Stimulated activated CD8-positive, alpha-beta memory T cell treated with anti-CD3 and anti-CD28 coated beads, Interleukin-7, amount 100 ng/mL, for 4 hours (primary cell): ENCODE measurements around the gene SPTSSB.
A peak's percentile ranks its signal among the peaks of the same experiment; 100 is the strongest.

Experiments
- DNase-seq, 2 donors: peaks; one replicate each; pipeline ENCODE4 v3.0.0-alpha.2; 2020; ENCODE audit warnings: low read depth in 2 of 2

Gene SPTSSB, protein sequence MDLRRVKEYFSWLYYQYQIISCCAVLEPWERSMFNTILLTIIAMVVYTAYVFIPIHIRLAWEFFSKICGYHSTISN

DNA sequence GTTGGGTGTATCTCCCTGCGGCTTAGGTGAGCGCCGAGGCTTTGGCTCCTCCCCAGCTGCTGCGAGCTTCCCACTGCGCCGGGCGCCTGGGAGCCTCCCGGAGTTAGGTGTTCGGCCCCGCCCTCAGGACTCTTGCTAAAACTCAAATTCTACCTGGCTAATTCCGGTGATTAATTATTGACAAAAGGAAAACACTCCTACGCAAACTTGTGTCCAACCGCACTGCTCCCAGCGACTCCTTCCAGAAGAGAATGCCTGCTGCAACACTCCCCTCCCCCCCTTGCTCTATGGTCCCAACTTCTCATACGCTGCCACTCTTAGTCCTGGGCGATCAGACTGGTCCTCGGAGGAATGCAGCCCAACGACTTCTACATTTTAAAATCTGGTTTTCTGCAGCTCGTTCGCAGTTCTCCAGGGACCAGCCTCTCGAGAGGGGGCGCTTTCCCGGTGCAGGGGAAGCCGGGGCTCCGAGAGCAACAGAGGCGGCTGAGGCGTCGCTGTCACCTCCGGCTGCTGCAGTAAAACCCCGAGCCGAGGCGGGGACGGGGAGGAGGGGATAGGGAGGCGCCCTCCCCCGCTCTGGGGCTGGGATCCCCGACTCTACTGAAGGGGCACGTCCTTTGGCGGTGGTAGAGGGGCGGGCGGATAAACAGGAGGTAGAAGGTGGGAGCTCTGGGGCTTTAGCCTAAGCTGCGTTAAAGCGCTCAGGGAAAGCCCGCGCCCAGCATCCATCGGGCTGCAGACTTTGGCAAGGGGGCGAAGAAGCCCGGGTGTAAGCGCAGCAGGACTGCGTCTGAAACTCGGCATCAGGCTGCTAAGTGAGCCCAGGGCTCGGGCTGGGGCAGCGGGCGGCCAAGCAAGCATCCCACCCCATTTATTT, at the start of gene SPTSSB:
Gene SPTSSB (minus strand): TSS at position 77 of the 880 bp plus-strand sequence. CDS start 25,194 bp downstream, outside the sequence.
- peak in 1 of 2 donors; percentile 52 for DNase-seq

DNA sequence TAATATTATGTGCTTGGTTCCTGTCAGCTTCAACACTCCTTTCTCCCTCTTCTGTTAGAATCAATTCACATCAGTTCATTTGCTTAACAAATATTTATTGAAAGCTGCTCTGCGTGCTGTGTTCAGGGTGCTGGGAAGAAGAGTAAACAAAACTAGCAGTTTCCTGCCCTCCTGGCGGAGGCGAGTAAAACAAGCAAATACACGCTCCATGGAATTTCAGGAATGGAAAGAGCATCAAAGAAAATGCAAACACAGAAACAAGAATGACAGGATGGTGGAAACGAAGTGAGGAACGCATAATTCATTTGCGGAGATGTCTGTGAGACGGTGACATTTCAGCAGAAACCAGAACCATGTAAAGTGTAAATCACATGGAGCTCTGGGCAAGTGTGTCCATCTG, 49.4 kb upstream of the SPTSSB start:
- DNase-seq, result no peak

DNA sequence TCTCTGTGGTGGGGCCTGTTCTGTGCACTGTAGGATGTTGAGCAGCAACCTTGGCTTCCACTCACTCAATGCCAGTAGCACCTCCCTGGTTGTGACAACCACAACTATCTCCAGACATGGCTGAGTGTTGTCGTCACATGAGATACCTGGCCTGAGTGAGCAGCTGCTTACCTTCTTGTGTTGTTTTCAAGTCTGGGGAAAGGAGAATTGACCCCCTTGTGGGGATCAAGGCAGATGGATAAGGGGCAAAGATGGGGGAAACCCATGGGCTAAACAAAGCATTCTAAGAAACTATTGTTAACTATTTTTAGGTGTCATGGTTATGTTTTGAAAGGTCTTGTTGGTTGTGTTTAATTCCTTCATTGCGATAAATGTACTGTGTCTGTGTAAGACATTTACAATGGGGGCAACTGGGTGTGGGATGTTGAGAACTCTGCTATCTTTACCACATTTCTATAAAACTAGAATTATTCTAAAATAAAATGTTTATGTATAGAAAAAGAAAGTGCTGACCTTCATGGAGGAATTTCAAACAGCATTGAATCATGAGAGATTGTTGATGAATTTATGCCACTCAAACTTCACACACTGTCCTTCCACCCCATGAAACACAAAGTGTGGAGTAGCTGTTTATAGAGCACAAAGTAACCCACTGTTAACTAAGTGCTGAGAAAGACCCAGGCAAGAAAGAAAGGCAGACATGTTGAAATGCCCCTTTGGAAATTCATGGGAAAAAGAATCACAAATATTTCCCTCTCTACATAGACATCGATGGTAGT, 48.4 kb upstream of the SPTSSB start:
- no peak for DNase-seq

DNA sequence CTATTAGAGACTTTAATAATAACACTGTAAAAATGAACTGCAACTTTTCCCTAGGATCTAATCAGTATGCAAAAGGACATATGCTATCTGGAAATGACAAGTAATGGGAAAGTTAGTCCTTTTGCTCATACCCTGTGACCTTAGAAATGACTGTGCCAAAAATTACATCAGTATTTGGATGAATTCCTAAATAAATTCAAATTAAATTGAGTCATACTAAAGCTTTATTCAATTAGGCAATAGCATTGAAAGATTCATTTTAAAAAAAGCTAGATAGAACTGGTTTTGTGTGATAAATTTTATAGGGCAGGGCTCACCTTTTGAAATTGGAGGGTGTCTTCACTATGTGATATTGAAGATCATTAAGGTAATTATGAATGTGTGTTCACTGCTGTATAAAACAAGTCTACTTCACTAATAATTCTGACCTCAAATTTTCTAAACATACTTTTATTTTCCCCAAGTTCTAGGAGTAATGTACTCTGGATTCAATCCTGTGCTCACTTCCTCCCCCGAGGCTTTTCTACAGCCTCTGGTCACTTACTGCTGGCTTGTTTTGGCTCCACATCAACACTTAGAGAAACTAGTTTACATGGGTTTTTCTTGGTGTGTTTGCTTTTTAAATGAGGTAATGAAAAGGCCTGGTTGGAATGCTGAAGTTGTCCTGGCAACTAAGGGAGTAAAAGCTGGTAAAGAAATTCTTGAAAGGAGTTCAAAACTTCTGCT, 44.4 kb upstream of the SPTSSB start:
- no peak for DNase-seq

DNA sequence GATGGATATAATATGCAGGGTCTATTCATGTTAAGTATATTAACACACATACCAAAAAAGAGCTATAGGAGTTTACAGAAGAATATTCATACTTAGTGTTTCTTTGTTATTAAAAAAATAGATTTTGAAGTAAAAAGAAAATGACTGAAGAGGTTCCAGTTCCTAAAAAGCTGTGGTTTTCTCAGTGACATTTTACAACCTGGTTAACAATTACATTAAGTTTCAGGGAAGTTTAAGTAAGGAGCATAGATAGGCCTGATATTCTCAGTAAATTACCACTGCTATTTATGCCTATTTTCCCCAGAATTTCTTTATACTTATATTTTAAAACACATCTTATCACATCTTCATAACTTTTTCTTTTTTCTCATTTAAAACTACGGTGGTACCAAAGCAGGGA, 43.6 kb upstream of the SPTSSB start:
- no peak for DNase-seq

DNA sequence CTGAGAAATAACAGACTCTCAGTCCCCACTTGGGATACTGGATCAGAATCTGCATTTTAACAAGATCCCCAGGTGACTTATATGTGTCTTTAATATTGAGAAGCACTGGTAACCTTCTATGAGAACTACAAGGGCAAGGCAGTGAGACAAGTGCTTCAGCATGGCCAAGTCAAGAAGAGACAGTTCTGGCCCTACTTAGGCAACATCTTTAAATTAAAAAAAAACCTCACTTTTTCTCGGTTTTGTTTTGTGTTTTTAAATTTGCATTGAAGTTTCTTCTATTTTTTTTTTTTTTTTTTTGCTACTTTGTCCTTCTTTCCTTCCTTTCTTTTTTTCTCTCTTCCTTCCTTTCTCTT, 42.5 kb upstream of the SPTSSB start:
- DNase-seq, result no peak

DNA sequence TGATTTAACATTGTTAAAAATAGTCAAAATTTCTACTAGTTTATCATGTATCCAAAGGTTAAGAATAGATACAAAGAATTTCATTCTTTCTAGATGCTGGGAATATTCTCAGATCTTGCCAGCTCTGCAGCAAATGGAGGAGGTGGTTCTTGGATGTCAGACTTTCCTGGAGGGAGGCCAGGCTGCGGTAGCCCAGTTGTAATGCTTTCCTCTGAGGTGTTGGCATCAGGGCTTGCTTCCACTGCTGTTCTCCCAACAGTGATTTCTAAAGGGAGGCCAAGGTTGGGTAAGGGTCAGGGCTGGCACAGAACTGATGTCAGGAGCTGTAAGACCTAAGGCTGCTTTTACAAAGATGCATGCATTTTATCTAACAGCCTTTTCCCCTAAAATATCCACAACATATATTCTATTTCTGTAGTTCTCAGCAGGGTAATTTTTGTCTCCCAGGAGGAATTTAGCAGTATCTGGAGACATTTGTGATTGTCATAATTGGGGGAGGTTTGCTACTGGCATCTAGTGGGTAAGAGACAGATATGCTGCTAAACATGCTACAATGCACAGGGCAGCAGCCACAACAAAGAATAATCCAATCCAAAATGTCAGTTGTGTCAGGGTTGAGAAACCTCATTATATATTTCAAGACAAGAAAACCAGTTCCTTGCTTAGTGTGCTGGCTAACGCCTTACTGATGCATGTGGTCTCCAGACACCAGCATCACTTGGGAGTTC, 42.0 kb upstream of the SPTSSB start:
- no peak for DNase-seq

DNA sequence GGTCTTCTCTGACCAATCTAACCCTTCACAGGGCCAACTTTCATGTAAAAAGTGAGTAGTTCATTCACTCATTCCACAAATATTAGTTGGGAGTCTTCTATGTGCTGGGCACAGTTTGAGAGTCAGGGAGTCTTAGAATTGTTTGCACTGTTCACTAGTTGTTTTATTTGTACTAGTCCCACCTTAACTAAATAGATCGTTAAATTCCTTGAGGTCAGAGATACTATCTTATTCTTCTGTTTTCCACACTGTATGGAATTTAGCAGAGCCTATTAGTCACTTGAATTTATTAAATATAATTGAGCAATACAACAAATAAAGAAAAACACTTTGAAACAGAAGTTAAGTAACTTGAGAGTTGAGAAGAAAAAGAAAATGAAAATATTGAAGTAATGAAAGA, 40.8 kb upstream of the SPTSSB start:
- DNase-seq, result no peak

DNA sequence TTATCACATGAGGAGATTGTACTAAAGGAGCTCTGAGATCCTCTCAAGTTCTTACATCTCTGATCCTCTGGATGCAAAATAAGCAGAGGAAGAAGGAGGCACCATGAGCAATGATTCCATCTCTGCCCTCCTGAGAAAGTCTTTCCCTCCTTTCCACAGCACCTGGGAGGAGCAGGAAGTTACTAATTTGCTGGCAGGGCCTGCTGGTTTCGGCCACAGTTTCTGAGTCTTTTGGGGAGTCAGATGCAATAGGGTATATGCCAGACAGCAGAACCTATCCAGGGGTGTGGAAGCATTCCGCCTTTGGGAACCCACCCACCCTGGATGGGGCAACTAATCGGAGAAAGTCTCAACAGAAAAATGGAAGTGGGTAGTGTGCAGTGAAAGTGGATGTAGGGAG, 38.5 kb upstream of the SPTSSB start:
- DNase-seq, result no peak

DNA sequence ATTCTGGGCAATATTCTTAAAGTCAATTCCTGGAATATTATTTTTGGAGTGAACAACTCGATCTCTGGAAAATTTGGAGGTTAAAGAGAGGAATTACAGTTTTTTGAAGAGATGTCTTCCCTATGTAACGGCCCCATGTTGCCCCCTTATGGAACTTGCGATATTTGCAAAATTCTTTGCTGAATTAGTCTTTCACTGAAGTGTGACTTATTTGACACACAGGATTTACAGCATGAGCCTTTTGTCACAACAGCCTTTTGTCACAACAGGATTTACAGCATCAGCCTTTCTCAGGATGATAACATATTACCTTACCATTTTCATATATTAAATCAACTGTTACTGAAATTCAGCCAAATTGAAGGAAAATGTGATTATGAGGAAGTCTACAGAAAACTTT, 37.8 kb upstream of the SPTSSB start:
- DNase-seq, result peak in 1 of 2 donors; percentile 11

DNA sequence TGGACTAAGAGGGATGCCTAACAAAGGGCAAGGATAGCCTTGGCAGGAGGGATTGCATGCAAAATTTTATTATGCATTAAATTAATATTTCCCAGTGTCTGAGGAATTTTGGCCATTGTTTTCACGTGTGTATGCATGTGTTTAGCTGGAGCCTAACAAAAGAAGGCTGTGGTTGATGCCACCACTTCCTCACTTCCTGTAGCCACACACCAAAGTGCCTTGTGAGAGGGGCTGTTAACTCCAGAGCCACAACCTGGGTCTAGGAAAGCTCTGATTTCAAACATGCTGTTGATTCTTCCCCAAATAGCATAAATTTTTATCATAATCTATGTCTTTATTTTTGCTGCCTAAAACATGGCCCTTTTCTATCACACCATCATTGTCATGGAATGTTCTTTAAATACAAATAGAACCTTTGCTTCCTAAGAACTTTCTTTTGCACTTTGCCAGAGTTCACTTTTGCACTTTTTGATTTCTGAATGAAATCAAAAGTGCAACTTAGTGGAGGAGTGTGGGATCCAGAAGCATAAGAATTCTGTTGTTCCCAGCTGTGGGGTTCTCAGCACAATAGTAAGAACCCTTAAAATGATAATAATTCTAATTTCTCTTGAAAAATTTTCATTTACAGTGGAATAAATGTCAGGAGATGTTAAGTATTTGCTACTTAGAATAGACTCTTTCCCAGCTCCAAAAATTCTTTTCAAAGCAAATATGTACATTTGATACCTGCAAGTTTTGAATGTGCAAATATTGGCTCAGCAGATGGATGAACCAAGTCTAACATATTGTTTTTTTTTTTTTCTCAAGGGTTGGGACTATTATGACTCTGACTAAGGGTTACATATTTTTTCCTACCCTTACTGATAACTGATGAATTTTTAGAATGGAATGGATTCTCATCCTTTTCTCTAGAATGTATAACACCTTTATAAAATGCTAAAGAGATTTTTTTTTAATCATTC, 35.6 kb upstream of the SPTSSB start:
- no peak for DNase-seq

DNA sequence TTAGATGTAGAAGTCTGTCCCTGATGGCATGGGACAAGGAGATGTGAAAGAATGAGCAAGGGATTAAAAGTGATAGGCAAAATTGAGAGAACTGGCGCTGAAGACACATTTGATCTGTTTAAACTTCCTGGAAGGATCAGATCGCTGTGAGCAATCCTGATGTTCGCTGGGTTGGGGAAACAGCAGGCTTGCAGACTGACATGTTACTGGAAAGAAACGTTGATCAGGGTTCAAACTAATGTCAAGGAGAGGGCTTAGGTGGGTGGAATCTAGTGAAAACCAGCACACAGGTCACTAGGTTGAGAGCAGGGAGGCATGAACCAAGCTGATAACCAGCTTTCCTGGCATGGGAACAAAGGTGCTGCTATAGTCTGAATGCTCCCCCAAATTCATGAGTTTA, 34.5 kb upstream of the SPTSSB start:
- no peak for DNase-seq

DNA sequence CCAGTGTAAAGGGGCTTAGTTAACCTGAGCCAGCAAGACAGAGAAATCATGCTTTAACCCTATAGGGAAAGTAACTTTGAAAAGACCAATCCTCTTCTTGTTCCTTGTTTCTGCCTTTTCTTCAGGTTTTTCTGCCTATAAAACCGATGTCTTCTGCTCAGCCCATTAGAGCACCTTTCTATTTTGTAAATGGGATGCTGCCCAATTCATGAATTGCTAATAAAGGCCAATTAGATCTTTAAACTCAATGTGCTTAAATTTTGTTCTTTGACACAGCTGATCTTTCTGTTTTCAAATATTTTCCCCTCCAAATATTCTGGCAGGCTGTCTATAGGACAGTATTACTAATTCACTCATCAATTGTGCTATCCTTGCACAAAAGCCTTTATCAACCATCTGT, 33.8 kb upstream of the SPTSSB start:
- no peak for DNase-seq

DNA sequence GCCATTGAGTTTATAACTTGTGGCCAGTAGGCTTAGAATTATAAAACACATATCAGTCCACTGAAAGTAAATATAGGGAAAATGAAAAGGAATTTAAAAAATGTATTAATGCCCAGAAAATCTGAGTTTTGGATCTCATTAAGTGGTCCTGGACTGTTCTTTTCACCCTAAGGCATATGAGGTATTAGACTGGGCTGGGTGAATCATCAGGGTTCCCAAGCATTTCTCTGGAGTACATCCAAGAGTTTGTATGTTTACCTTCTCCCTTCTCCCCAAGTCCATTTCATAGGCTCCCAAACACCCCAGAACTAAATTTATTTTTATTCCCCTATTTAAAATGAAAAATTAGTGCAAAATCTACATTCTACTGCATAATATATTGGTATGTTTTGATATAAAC, 31.9 kb upstream of the SPTSSB start:
- DNase-seq, result no peak

DNA sequence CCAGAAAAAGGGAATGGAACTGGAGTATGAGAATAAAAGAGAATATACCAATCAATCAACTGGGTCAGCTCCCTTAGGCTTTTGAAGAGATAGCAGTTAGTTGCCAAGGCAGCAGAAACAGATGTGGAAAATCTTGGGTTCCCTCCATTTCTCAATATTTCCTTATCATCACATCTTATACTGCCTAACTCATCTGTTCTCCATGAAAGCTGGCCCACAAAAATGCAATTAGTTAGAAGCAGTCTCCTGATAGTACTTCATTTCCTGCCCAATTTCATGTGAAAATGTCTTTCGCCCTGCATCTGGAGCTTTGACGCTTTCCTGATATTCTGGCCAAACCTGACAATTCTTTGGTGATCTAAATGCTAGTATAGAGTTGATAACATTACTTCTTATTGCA, 30.1 kb upstream of the SPTSSB start:
- DNase-seq, result no peak

DNA sequence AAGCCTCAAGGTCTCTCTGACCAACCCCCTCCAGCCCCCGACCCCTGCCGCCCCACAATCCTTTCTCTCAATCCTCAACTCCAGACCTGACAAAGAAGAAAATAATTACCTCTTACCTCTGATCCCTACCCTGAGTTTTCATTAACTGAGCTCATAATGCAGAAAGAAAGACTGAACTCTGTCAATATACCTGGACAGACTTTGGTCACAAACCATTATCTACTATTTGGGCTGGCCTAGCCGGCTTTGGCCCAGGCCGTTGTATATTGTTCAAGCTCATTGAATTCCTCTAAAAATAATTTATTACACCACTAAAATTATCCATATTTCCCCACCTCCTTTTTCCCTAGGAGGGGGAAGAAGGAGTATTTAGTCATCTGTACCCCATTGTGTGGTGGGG, 29.3 kb upstream of the SPTSSB start:
- DNase-seq, result no peak

DNA sequence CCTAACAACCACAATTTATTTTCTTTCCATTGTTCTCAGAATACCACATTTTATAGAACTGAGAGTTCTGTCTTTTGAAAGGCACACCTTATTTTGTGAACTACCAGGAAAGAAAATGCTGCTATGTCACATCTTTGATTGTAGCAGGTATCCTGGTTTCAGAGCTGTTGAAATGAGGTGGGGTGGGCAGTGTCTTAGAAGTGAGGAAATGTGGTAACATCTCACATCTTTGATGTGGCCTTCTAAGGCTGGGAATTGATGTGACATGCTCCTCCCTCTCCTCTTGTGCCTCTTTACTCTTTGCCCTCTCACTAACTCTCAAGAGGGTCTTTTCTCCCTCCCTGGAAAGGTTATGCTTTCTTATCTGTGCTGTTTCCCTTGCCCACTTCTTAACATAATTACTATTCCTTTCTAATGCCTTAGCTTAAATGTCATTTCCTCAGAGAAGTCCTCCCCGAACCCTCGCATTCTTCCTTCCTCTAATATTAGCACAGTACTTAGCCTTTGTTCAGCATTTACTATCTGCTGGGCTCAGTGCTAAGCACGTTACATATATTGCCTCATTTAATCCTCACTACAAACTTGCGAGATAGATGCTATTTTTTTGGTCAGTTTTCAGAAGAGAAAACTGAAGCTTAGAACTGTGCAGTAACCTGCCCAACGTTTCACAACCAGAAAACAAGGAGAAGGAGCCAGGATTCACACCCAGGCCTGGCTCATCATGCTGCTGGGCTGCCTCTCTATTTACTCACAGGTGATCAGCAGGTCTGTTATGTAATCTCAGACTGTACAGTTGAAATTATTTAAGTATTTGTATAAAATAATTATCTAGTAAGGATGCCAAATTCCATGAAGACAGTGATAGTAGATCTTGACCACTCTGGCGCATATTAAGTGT, 24.0 kb upstream of the SPTSSB start:
- DNase-seq, result no peak

DNA sequence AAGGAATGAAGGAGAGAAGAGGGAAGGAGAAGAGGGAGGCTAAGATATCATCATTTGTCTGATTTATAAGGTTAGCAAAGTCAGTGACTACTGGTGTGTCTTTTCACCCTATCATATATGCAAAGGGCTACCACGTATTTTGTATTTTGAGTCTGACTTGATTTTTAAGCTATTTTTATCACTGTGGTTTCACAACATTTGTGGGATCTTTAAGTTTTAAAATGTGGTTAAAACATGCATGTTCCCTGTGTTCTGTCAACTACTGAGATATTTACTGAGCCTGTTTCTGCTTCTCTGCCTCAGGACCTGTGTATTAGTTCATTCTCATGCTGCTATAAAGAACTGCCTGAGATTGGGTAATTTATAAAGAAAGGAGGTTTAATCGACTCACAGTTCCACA, 22.5 kb upstream of the SPTSSB start:
- DNase-seq, result no peak

DNA sequence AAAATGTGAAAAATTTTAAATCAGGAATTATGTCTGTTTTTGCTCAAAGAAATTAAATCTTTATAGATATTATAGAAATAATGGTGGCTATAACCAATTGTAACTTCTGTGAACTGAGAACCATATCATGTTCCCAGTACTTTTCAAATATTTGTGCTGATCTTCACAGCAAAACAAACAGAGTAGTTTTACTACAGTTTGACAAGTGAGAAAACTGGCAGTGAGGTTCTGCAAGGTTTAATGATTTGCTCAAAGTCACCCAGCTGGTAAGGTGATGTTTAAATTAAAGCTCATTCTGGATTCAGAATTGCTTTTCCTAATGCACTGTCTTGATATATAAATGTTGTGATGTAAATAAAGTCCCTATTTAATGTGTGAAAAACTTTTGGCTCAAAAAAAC, 22.0 kb upstream of the SPTSSB start:
- DNase-seq, result no peak
